ENCODE results near the gene HDHD5.

HDHD5 gene

DNA sequence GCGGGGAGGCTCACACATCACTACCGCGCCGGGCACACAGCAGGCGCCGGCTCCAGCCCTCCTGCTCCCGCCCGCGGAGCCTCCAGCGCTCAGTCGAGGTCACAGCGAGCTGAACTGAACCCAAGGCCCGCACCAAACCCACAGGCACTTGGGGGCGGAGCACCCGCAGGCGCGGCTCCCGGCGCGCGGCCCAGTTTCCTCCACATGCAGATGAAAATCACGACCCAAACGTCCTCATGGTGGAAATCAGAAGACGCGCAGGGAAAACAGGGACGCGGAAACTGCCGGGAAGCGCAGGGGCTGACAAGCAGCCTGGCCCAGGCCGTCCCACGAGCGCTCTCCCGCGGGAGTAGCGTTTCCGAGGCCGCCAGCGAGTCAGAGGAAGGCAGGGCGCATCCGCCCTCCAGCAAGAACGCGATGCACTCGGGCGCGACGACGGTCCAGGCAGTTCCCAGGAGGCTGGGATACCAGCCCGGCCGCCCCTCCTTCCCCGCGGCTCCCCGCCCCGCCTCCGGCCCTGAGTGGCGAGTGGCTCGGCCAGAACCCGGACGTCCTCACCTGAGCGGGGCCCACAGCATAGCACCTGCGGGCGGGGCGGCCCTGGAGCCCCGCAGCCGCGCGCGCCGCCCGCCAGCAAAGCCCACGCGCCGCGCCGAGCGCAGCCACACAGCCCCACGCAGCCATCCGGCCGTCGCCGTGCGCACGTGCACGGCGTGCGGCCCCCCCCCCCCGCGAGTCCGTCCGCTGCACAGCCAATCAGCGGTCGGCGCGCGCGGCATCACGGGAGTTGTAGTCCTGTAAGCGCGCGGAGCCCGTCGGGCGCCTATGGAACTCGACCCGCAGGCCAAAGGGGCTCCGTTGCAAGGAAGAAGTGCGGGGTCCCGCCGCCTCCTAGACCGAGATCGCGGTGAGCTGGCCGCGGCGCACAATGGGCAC is at the start of gene HDHD5:
HDHD5 (minus strand) TSS at position 710 of the 936 bp plus-strand sequence; CDS start at position 684, 26 bp downstream.
- DNase-seq = peak; percentile 93

GRCh38 chr22:17205432-17205831 is 46.4 kb upstream of the HDHD5 start:
- DNase-seq = no peak

GRCh38 chr22:17201285-17201945 is 42.3 kb upstream of the HDHD5 start:
- no peak for DNase-seq

- no peak for DNase-seq
Measured at GRCh38 chr22:17199003-17199731, 40.1 kb upstream of the HDHD5 start.

- no peak for DNase-seq
Measured at GRCh38 chr22:17198170-17199002, 39.3 kb upstream of the HDHD5 start.

DNA sequence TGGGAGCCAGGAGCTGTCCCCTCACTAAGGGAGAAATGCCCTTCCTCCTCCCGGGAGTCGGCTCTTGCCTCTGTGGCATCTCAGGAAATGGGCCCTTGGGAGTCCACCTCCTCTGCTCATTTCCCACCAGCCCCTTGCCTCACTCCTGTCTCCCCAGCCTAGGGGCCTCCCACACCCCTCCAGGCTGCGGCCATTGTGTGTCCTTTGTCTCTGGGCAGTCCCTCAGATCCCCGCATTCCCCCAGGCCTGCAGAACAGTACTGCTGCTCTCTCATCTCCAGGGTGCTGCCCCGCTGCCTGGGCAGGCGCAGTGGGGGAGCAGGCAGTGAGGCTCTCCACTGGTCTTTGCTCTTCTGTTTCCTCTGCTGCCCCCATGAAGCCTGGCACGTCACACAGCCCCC is 35.1 kb upstream of the HDHD5 start:
- no peak for DNase-seq

DNA sequence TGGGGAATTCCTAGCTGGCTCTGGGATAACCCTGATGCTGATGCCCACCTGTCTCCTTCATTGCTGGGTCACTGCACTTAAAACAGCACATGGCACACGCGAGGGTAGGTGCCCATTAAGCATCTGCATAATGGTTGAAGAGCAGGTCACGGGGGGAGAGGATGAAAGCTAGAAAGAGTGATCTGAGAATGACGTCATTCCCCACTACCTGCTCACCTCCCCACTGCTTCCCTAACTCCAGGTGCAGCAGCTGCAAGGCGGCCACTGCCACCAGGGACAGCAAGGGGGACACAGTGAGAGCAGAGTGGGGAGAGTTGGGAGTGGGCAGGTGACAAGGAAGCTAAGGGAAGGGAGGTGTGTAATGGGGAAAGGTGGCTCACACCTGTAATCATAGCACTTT is 33.1 kb upstream of the HDHD5 start:
- DNase-seq = no peak

GRCh38 chr22:17191163-17191784 is 32.2 kb upstream of the HDHD5 start:
- no peak for DNase-seq

DNA sequence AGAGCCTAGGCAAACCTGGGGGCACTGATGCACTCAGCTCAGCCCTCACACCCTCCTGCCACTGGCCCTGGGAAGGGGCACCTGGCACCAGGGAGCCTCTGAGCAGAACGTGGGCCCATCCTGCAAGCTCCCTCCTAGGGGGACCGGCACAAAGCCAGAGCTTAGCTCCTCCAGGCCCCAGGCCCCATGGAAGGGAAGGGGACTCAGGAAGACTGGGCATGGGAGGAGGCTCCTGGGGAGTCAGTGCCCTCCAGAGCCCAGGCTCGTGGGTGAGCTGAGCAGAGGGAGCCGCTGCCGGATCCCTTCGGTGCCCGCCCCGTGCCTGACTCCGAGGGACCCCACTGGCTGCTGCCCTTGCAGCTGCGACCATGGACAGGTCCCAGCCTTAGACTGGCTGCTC is 31.6 kb upstream of the HDHD5 start:
- DNase-seq = no peak

DNA sequence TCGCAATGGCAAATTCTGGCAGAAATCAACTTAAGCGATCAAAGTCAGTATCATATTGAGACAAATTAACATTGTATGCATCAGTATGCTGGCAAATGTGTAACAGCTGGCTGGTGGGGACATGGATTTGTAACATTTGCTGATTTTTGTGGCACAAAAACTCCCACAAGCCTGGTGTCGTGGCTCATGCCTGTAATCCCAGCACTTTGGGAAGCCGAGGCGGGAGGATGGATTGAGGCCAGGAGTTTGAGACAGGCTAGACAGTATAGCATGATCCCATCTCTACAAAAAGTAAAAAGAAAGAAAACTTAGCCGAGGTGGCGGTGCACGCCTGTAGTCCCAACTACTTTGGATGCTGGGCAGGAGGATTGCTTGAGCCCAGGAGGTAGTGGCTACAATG is 17.6 kb upstream of the HDHD5 start:
- no peak for DNase-seq

DNA sequence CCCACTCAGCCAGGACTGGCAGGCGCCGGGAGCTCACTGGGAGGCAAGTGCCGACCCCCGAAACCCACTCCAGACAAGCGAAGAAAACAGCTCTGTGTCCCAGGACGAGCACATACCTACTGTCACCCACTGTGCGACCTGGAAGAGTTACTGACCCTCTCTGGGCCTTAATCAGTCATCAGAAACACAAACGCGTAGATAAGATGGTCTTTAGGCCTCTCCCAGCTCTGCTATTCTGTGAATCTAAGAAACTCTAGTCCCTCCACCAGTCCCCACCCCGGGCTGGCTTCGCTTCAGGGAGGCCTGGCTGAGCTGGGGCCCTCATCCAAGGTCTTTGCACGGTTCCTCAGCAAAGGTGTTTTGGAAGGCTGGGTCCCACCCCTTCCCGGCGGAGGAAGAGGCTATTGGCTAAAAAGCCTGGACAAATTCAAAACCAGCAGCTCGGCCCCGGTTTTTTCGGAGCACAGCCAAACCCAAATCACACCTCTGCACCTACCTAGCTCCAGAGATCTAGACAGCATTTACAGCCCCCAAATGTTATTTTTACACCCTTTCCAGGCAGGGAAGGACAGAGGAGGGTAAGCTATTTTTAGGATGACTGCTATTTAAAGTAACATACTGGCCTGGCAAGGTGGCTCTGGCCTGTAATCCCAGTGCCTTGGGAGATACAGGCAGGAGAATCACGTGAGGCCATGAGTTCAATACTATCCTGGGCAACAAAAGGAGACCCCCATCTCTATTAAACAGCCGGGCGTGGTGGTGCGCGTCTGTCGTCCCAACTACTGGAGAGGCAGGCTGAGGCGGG is 13.2 kb upstream of the HDHD5 start:
- no peak for DNase-seq

DNA sequence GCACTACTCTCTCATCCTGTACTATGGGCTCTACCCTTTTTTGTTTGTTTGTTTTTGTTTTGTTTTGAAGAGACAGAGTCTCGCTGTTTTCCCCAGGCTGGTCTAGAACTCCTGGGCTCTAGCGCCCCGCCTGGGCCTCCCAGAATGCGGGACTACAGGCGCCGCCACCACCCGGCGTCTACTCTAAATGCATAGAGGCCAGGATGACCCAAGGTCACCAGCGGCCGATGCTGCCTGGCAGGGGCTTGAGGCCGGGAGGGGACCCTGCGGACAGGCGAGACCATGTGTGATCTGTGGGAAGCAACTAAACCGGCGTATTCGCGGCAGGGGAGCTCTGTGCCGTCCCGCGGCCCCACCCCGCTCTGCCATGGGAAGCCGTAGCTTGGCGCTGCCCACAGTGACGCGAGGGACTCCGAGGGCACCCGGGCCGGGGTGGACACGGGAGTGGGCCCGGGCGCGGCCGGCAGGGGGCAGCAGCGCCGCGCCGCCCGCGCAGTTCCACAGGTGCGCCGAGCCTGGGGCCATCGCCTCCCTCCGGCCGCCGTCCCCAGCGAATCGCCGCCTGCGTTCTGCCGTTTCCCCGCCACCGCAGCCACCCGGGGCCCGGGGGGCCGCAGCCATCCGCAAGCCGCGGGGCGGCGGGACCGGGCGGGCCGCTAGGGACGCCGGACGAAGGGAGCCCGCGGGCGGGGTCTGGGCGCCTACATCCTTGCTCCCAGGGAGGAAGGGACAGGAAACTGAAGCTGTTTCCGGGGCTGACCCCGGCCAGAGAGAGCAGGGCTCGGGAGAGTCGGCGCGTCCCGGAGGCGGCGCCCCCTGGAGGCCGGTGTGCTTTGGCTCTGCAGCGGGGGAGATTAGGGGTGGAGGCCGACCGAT is 12.3 kb upstream of the HDHD5 start:
- peak; percentile 78 for DNase-seq

GRCh38 chr22:17167486-17167885 is 8.4 kb upstream of the HDHD5 start:
- DNase-seq = no peak

DNA sequence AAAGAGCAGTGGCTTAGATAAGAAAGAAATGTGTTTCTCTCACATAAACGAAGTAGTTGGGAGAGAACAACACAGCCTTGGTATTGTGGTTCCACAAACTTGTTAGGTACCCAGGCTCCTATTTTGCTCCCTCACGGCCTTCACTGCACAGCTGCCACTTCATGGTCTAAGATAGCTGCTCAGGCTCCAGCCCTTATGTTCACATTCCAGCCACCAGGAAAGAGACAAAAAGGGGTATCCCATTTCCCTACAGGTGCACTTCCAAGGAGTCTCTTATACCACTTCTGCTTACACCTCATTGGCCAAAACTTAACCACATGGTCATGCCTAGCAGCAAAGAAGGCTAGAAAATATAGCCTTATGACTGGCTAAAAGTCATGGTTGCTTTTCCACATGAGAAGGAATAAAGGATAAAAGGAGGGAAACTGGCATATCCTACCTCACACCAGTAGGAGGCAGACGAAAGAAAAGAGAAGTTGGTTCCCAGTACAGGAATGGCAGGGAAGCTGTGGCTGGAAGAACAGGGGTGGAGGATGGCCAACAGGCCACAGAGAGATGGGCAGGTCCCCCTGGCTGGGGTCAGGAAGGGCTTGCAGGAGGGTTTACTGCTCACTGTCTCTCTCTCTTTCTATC is 5.4 kb upstream of the HDHD5 start:
- no peak for DNase-seq

DNA sequence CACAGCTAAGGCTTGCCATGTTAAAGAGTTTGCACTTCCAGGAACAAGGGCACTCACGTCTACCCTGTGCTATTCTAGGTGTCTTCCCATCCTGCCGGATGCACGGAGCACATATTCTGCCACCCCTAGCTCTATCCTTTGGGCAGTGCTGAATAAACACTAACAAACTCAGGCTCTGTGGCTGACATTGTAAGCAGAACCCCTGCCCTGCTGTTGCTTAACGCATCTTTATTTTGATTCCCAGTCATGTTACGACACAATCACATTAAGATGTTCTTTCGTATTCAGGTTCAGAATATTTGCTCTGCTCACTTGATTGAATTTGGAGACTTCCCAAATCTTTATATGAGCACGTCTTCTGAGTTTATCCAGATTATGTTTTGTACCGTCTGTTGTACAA is 3.7 kb upstream of the HDHD5 start:
- DNase-seq = no peak

DNA sequence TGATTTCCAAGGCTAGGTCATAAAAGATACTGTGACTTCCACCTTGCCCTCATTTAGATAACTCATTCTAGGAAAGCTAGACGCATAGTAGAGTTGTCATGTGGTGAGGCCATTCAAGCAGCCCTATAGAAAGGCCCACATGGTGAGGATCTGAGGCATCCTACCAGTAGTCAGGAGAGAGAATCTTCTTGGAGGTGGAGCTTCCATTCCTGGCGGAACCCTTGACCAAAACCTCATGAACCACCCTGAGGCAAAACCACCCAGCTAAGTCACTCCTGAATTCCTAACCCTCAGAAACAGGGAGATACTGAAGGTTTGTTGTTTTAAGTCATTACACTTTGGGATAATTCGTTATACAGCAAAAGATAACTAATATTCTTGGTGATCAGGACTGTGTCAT is 2.9 kb upstream of the HDHD5 start:
- DNase-seq = no peak

DNA sequence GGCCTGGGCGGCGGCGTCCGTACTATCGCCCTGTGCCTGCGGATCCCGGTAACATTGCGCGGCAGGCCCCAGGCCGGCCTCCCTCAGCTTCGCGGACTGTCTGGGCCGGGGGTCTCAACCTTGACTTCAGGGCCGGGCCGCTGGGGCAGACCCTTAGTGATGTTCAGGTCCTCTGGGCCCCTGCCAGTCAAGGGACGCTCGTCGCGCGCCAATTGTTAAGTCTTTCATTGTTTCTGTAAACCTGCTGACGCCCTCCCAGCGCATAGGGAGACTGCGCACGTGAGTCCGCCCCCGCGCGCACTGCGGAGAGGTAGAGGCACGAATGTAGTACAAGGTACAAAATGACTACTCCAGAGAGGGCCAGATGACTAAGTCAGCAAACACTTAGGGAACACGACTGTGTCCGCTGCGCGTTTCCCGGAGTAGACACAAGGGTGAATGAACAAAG is 451 bp upstream of the HDHD5 start:
- peak; percentile 80 for DNase-seq

GRCh38 chr22:17158176-17158567 is 905 bp downstream of the HDHD5 start:
- no peak for DNase-seq

DNA sequence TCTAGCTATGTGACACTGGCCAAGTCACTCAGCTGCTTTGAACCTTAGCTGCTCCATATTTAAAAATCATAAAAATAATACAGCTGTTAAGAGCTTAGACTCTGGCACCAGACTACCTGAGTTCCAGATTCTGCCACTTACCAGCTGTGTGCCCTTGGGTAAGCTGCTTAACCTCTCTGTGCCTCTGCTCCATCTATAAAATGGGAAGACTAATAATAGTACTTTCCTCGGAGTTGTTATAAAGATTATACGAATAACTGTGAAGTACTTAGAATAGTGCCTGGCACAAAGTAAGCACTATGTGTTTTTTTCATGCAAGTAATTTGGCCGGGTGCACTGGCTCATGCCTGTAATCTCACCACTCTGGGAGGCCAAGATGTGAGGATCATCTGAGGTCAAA is 1.4 kb downstream of the HDHD5 start:
- DNase-seq = no peak

- DNase-seq = no peak
Measured at GRCh38 chr22:17155941-17156340, 3.1 kb downstream of the HDHD5 start.

All from activated naive CD4-positive, alpha-beta T cell treated with anti-CD3 and anti-CD28 coated beads, Interleukin-2, amount 50 U/mL, for 16 hours (primary cell).